ENCODE data around the gene ITPRIPL2.

DNA sequence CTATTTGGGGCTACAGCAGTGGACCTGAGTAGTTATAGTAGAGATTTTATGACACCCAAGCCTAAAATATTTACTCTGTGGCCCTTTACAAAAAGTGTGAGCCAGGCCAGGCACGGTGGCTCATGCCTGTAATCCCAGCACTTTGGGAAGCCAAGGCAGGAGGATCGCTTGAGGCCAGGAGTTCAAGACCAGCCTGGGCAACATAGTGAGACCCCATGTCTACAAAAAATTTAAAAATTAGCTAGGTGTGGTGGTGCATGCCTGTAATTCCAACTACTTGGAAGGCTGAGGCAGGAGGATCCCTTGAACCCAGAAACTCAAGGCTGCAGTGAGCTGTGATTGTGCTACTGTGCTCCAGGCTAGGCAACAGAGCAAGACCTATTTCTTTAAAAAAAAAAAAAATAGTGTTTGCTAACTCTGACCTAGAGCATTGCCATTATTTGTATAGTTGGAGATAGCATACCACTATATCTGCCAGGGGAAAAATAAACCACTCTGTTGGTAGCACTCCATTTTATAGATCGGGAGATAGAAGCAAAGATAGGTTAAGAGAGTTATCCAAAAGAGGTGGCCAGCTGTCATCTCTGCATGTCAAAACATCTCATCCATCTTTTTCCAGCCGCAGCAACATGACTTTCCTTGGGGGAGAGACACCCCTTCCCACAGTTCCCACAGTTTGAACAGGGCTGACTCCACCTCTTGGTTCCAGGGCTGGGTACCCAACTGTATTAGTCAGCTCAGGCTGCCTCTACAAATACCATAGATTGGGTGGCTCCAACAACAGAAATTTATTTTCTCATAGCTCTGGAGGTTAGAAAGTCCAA, 3.0 kb upstream of the ITPRIPL2 start:
- TF ChIP-seq, protein P1, sequence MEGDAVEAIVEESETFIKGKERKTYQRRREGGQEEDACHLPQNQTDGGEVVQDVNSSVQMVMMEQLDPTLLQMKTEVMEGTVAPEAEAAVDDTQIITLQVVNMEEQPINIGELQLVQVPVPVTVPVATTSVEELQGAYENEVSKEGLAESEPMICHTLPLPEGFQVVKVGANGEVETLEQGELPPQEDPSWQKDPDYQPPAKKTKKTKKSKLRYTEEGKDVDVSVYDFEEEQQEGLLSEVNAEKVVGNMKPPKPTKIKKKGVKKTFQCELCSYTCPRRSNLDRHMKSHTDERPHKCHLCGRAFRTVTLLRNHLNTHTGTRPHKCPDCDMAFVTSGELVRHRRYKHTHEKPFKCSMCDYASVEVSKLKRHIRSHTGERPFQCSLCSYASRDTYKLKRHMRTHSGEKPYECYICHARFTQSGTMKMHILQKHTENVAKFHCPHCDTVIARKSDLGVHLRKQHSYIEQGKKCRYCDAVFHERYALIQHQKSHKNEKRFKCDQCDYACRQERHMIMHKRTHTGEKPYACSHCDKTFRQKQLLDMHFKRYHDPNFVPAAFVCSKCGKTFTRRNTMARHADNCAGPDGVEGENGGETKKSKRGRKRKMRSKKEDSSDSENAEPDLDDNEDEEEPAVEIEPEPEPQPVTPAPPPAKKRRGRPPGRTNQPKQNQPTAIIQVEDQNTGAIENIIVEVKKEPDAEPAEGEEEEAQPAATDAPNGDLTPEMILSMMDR (IDR thresholded peaks at IDR 0.05), result no peak
- no peak for TF ChIP-seq POLR2A (IDR thresholded peaks at IDR 0.05)

Measured in right lobe of liver (tissue), 4 donors.